Putamen (tissue), 1 donor: ENCODE data around the gene CAMK2A.
"Not testable (repeated sequence)": the region's sequence is repeated elsewhere in the genome, so short reads cannot be mapped to it uniquely, and the experiment has no call there.

Experiments
- DNase-seq: peaks from one replicate; pipeline ENCODE4 v3.0.0-alpha.2; 2016; ENCODE audit warnings: low spot score

CAMK2A gene

GRCh38 chr5:150253416-150254208, 36.0 kb downstream of the CAMK2A start:
- no peak for DNase-seq

- DNase-seq = no peak
These were observed 37.1 kb downstream of the CAMK2A start for GRCh38 chr5:150252489-150252888.

- DNase-seq = no peak
These were observed 38.1 kb downstream of the CAMK2A start for GRCh38 chr5:150251504-150251903.

GRCh38 chr5:150249744-150250143, 39.8 kb downstream of the CAMK2A start:
- DNase-seq = no peak

GRCh38 chr5:150248946-150249345, 40.6 kb downstream of the CAMK2A start:
- no peak for DNase-seq

- DNase-seq = not testable (repeated sequence)
These were observed 41.1 kb downstream of the CAMK2A start for GRCh38 chr5:150248493-150248892.

GRCh38 chr5:150247726-150248125, 41.8 kb downstream of the CAMK2A start:
- DNase-seq = no peak

GRCh38 chr5:150246835-150247234, 42.7 kb downstream of the CAMK2A start:
- DNase-seq = no peak

- DNase-seq = no peak
These were observed 43.1 kb downstream of the CAMK2A start for GRCh38 chr5:150246429-150246828.

- DNase-seq = no peak
These were observed 43.8 kb downstream of the CAMK2A start for GRCh38 chr5:150245808-150246207.

GRCh38 chr5:150245111-150245789, 44.3 kb downstream of the CAMK2A start:
- DNase-seq = no peak

- no peak for DNase-seq
These were observed 45.4 kb downstream of the CAMK2A start for GRCh38 chr5:150244209-150244608.

GRCh38 chr5:150243590-150243989, 46.0 kb downstream of the CAMK2A start:
- DNase-seq = no peak

GRCh38 chr5:150242251-150242894, 47.2 kb downstream of the CAMK2A start:
- DNase-seq = no peak

GRCh38 chr5:150241298-150242160, 48.0 kb downstream of the CAMK2A start:
- no peak for DNase-seq

GRCh38 chr5:150239794-150240122, 49.8 kb downstream of the CAMK2A start:
- no peak for DNase-seq

- DNase-seq = no peak
These were observed 50.3 kb downstream of the CAMK2A start for GRCh38 chr5:150239099-150239793.

GRCh38 chr5:150238646-150239045, 50.9 kb downstream of the CAMK2A start:
- no peak for DNase-seq

- DNase-seq = no peak
These were observed 52.4 kb downstream of the CAMK2A start for GRCh38 chr5:150236981-150237754.

GRCh38 chr5:150236313-150236712, 53.3 kb downstream of the CAMK2A start:
- DNase-seq = no peak

GRCh38 chr5:150235500-150235854, 54.1 kb downstream of the CAMK2A start:
- DNase-seq = no peak
